HepG2 (cell line): ENCODE results near the gene CCDC38. TPM values are rescaled to one million over a fixed set of nuclear protein-coding genes. Genes with fewer than 3 reads are reported as not detected.

Experiments
- AHR ChIP-seq: IDR thresholded peaks from 2 replicates; pipeline ENCODE4 v1.6.1; 2018; ENCODE audit warnings: missing genetic modification reagents, missing compliant biosample characterization
- ARID5B ChIP-seq: IDR thresholded peaks from 2 replicates; pipeline ENCODE4 v1.4.0; 2020; ENCODE audit warnings: mild to moderate bottlenecking, missing genetic modification reagents
- DMAP1 ChIP-seq: IDR thresholded peaks from 2 replicates; pipeline ENCODE4 v1.6.1; 2016
- ETS1 ChIP-seq: sonication (generic); formaldehyde crosslinking; IDR thresholded peaks from 2 replicates; pipeline ENCODE4 v1.4.0; 2020; ENCODE audit warnings: missing genetic modification reagents
- ETV5 ChIP-seq: IDR thresholded peaks from 2 replicates; pipeline ENCODE4 v1.6.1; 2018; ENCODE audit warnings: missing biosample characterization, missing genetic modification reagents, inconsistent platforms, borderline replicate concordance
- FOSL2 ChIP-seq: sonication (generic); formaldehyde crosslinking; IDR thresholded peaks from 2 replicates; pipeline ENCODE4 v1.4.0; 2020; ENCODE audit warnings: missing genetic modification reagents
- GABPB1 ChIP-seq: IDR thresholded peaks from 2 replicates; pipeline ENCODE4 v1.6.1; 2016; ENCODE audit warnings: mild to moderate bottlenecking, missing genetic modification reagents, moderate library complexity, missing compliant biosample characterization
- HOXA9 ChIP-seq: sonication (generic); formaldehyde crosslinking; IDR thresholded peaks from 2 replicates; pipeline ENCODE4 v1.8.1; 2022; ENCODE audit warnings: missing genetic modification reagents, mild to moderate bottlenecking, moderate library complexity, borderline replicate concordance
- LBX2 ChIP-seq: sonication (generic); formaldehyde crosslinking; IDR thresholded peaks from 2 replicates; pipeline ENCODE4 v1.5.0; 2020; ENCODE audit warnings: missing genetic modification reagents, mild to moderate bottlenecking, borderline replicate concordance
- MTERF4 ChIP-seq: sonication (generic); formaldehyde crosslinking; IDR thresholded peaks from 2 replicates; pipeline ENCODE4 v1.8.0; 2023; ENCODE audit warnings: mild to moderate bottlenecking, missing genetic modification reagents
- MXD4 ChIP-seq: IDR thresholded peaks from 2 replicates; pipeline ENCODE4 v1.6.1; 2016; ENCODE audit warnings: mild to moderate bottlenecking, missing biosample characterization, missing genetic modification reagents
- NCOA2 ChIP-seq: sonication (generic); formaldehyde crosslinking; IDR thresholded peaks from 2 replicates; pipeline ENCODE4 v1.8.0; 2022; ENCODE audit warnings: inconsistent platforms
- PAF1 ChIP-seq: IDR thresholded peaks from 2 replicates; pipeline ENCODE4 v1.6.1; 2016; ENCODE audit warnings: missing genetic modification reagents, missing compliant biosample characterization
- RBFOX2 ChIP-seq: fragments of 200-400 bp; formaldehyde crosslinking; IDR thresholded peaks from 2 replicates; pipeline ENCODE4 v1.6.1; 2017; ENCODE audit warnings: low read depth, mild to moderate bottlenecking, low read length
- RELA ChIP-seq: sonication (generic); formaldehyde crosslinking; IDR thresholded peaks from 2 replicates; pipeline ENCODE4 v1.4.0; 2020; ENCODE audit warnings: missing genetic modification reagents
- RNF2 ChIP-seq: fragments of 450-650 bp; conservative IDR thresholded peaks from 2 replicates; pipeline ENCODE4 v1.6.1; 2016; ENCODE audit warnings: low read depth
- SP4 ChIP-seq: sonication (generic); formaldehyde crosslinking; IDR thresholded peaks from 2 replicates; pipeline ENCODE4 v1.8.1; 2023; ENCODE audit warnings: mild to moderate bottlenecking, missing genetic modification reagents
- THRA ChIP-seq: sonication (generic); formaldehyde crosslinking; IDR thresholded peaks from 2 replicates; pipeline ENCODE4 v1.4.0; 2020; ENCODE audit warnings: missing genetic modification reagents, borderline replicate concordance
- YEATS2 ChIP-seq: sonication (generic); formaldehyde crosslinking; IDR thresholded peaks from 2 replicates; pipeline ENCODE4 v1.4.0; 2020; ENCODE audit warnings: missing genetic modification reagents, borderline replicate concordance
- ZBTB1 ChIP-seq: sonication (generic); formaldehyde crosslinking; IDR thresholded peaks from 2 replicates; pipeline ENCODE4 v1.4.0; 2020; ENCODE audit warnings: missing genetic modification reagents, borderline replicate concordance
- ZMYM4 ChIP-seq: sonication (generic); formaldehyde crosslinking; IDR thresholded peaks from 2 replicates; pipeline ENCODE4 v1.8.1; 2023; ENCODE audit warnings: mild to moderate bottlenecking, missing genetic modification reagents
- ZNF224 ChIP-seq: sonication (generic); formaldehyde crosslinking; IDR thresholded peaks from 2 replicates; pipeline ENCODE4 v1.5.0; 2020; ENCODE audit warnings: mild to moderate bottlenecking, missing genetic modification reagents
- ZNF263 ChIP-seq: sonication (generic); formaldehyde crosslinking; IDR thresholded peaks from 2 replicates; pipeline ENCODE4 v1.4.0; 2020; ENCODE audit warnings: missing genetic modification reagents
- ZNF326 ChIP-seq: sonication (generic); formaldehyde crosslinking; IDR thresholded peaks from 2 replicates; pipeline ENCODE4 v1.4.0; 2020; ENCODE audit warnings: missing genetic modification reagents, borderline replicate concordance
- ZNF788 ChIP-seq: sonication (generic); formaldehyde crosslinking; IDR thresholded peaks from 2 replicates; pipeline ENCODE4 v1.5.0; 2020; ENCODE audit warnings: mild to moderate bottlenecking, missing genetic modification reagents, borderline replicate concordance
- polyA plus RNA-seq, 8 experiments: library from polyadenylated mRNA; depleted of rRNA in 3 of 8; stranded (reverse) in 7 of 8; unstranded in 1 of 8; fragments of >200 nt; fragmentation: Illumina TruSeq in 4 of 8; extraction: Trizol in 4 of 8; gene quantifications; 2 replicates each; pipeline versions ENCODE4 v1.2.1 to v1.2.3, GENCODE V29; 2011 to 2016; ENCODE audit warnings: low read depth in 4 of 8, missing spikeins in 1 of 8, mixed read lengths in 1 of 8; ENCODE audit not compliant: insufficient read depth in 1 of 8
- total RNA-seq, 5 experiments: library from RNA; depleted of rRNA; stranded (reverse); fragments of >200 nt; fragmentation: Illumina TruSeq; extraction: Trizol; gene quantifications; 2 replicates each; pipeline ENCODE4 v1.2.3, GENCODE V29; 2016; ENCODE audit warnings: low read depth in 1 of 5

CCDC38 gene
- total and polyA plus RNA-seq, 2 of the 13 experiments (the other 11 are each of a cell fraction or from before 2014, with no cell fraction given), result 0.24 to 0.32 TPM

GRCh38 chr12:95976416-95976832 lies 34.0 kb upstream of the CCDC38 start (continued):
- TF ChIP-seq ZMYM4 (CRISPR knock-in tag) (0 out of 2 replicates have a peak, but pooled peaks have one; percentile 36), ARID5B (CRISPR knock-in tag) (peak; percentile 92), FOSL2 (CRISPR knock-in tag) (peak; percentile 65), RELA (CRISPR knock-in tag) (no peak), DMAP1 (no peak), RBFOX2 (no peak), HOXA9 (no peak), ETV5 (peak; percentile 81; the same call in 1 of the 2 replicates), RNF2 (no peak), PAF1 (no peak), SP4 (0 out of 2 replicates have a peak, but pooled peaks have one; percentile 38), ZNF263 (CRISPR knock-in tag) (0 out of 2 replicates have a peak, but pooled peaks have one; percentile 17), YEATS2 (CRISPR knock-in tag) (no peak), ZNF788 (CRISPR knock-in tag) (peak; percentile 49; the same call in 1 of the 2 replicates), ZNF326 (CRISPR knock-in tag) (no peak), GABPB1 (CRISPR knock-in tag) (peak; percentile 35; the same call in 1 of the 2 replicates), THRA (peak; percentile 80; the same call in 1 of the 2 replicates), ZBTB1 (CRISPR knock-in tag) (no peak), ETS1 (CRISPR knock-in tag) (no peak), LBX2 (CRISPR knock-in tag) (no peak), AHR (CRISPR knock-in tag) (no peak), MTERF4 (no peak), MXD4 (CRISPR knock-in tag) (no peak), ZNF224 (CRISPR knock-in tag) (no peak), NCOA2 (CRISPR knock-in tag) (peak; percentile 81)
